GM19467 (cell line): ENCODE data around the gene S100PBP.
"Not testable (repeated sequence)": the region's sequence is repeated elsewhere in the genome, so short reads cannot be mapped to it uniquely, and the experiment has no call there.

ENCODE experiments used
- ATAC-seq: cut with Tn5 transposase; IDR thresholded peaks from one replicate; pipeline ENCODE4 v1.9.1; 2021; ENCODE audit warnings: mild to moderate bottlenecking, moderate library complexity; ENCODE audit not compliant: unreplicated experiment

S100PBP gene

GRCh38 chr1:32898958-32899357, 81.5 kb downstream of the S100PBP start:
- no peak for ATAC-seq

GRCh38 chr1:32899586-32900296, 82.3 kb downstream of the S100PBP start:
- ATAC-seq = no peak

- no peak for ATAC-seq
These were observed 83.0 kb downstream of the S100PBP start for GRCh38 chr1:32900371-32900955.

GRCh38 chr1:32900956-32901822, 83.7 kb downstream of the S100PBP start, which contains the start of gene TMEM54:
Gene TMEM54, minus strand, starts transcription at chr1:32901389. Its CDS starts 151 bp downstream, at chr1:32901238.
- no peak for ATAC-seq

GRCh38 chr1:32901823-32902534, 84.5 kb downstream of the S100PBP start:
- no peak for ATAC-seq

GRCh38 chr1:32902535-32902920, 85.1 kb downstream of the S100PBP start:
- ATAC-seq = no peak

DNA sequence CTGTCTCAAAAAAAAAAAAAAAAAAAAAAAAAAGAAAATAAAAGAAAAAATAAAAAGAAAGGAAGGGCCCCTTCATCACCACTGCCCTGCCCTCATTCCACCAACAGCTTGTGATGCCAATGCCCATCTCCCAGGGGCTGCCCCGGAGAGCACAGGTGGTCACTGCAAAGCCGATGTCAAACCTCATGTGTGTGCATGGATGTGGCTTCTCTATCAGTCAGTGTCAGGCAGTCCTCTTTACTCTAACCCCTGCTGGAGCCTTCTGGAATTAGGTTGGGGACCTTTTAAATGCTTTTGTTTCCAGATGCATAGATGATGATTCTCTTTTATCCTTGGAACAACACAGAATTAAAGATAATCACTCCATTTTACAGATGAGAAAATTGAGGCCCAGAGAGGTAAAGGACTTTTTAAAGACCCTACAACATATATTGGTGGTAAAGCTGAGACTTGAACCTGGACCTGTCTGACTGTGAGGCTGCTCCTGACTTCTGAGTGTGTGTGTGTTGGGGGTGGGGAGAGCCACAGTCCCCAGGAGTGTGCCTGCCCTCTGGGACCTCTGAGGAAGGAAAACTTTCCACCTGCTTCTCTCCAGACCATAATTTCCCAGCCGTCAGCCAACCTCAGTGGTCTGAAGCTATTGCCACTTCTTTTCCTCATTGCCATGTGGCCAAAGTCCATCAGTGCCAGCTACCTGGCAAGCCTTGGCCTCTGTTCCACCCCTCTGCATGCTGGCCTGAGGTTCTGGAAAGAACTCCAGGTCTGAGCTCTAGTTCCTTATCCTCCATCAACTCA, 86.7 kb downstream of the S100PBP start:
- no peak for ATAC-seq

- ATAC-seq = no peak
These were observed 87.3 kb downstream of the S100PBP start for GRCh38 chr1:32904797-32905196.

- ATAC-seq = not testable (repeated sequence)
These were observed 88.1 kb downstream of the S100PBP start for GRCh38 chr1:32905588-32905987.

GRCh38 chr1:32906654-32907053, 89.2 kb downstream of the S100PBP start:
- ATAC-seq = no peak

- no peak for ATAC-seq
These were observed 90.0 kb downstream of the S100PBP start for GRCh38 chr1:32907435-32907834.
